ENCODE measurements around the gene UBE3C. TPM values are rescaled to one million over a fixed set of nuclear protein-coding genes. Genes with fewer than 3 reads are reported as not detected.

UBE3C gene
- total RNA-seq, 4 donors from 2014 or later = 70.9 to 107 (median 100) TPM

- Histone ChIP-seq H3K27me3 (peaks cover 31% of the 10 kb centered on the region), H3K36me3 (no peaks in the 10 kb centered on the region), H3K4me3 (no peak overlapping the region), H3K4me1 (no peaks in the 10 kb centered on the region), H3K27ac (no peak overlapping the region), H3K9me3 (peaks cover 0 to 19% (median 0%) of the 10 kb centered on the region in 3 donors)
- no peak for ATAC-seq
- 71 to 87% methylated on average over 1 to 5 of the region's 5 CpGs for WGBS, 2 donors (ENCODE audit: low coverage in 1 of 2)
- no peak for TF ChIP-seq POLR2A (IDR thresholded peaks at IDR 0.05)
- no peak for TF ChIP-seq EP300 (IDR thresholded peaks at IDR 0.05)
- TF ChIP-seq, protein P1, sequence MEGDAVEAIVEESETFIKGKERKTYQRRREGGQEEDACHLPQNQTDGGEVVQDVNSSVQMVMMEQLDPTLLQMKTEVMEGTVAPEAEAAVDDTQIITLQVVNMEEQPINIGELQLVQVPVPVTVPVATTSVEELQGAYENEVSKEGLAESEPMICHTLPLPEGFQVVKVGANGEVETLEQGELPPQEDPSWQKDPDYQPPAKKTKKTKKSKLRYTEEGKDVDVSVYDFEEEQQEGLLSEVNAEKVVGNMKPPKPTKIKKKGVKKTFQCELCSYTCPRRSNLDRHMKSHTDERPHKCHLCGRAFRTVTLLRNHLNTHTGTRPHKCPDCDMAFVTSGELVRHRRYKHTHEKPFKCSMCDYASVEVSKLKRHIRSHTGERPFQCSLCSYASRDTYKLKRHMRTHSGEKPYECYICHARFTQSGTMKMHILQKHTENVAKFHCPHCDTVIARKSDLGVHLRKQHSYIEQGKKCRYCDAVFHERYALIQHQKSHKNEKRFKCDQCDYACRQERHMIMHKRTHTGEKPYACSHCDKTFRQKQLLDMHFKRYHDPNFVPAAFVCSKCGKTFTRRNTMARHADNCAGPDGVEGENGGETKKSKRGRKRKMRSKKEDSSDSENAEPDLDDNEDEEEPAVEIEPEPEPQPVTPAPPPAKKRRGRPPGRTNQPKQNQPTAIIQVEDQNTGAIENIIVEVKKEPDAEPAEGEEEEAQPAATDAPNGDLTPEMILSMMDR (IDR thresholded peaks at IDR 0.05) = no peak
- TF ChIP-seq POLR2AphosphoS5 (IDR thresholded peaks at IDR 0.05) = no peak
Measured at GRCh38 chr7:157116762-157117161, 22.0 kb upstream of the UBE3C start.

DNA sequence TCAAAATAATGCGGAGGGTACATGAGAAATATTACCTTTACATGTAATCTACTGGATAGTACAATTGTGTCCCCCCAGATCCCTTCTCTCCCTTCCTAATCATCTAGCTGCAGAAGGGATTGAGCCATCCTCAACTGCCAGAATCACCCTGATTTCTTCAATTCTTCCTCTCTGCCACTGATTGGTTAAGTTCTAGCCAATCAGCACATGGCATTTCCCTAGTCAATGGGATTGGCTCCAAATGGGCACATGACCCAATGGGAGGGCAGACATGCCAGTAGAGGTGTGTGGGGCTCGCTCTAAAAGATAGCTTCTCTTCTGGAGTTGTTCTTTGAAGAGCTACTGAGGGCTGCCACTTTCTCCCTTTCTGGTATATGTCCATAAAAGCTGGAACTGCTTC, 20.9 kb upstream of the UBE3C start:
- H3K36me3 ChIP-seq = no peaks in the 10 kb centered on the region
- H3K27me3 ChIP-seq = peaks cover 22% of the 10 kb centered on the region
- TF ChIP-seq POLR2AphosphoS5 (IDR thresholded peaks at IDR 0.05) = no peak
- TF ChIP-seq, protein P1 (IDR thresholded peaks at IDR 0.05) = no peak
- TF ChIP-seq EP300 (IDR thresholded peaks at IDR 0.05) = no peak
- no peak for TF ChIP-seq POLR2A (IDR thresholded peaks at IDR 0.05)
- ATAC-seq = no peak
- H3K4me3 ChIP-seq = no peak overlapping the region
- 92 to 100% methylated on average over 1 to 2 of the region's 2 CpGs for WGBS, 2 donors (ENCODE audit: low coverage in 1 of 2)
- peaks cover 0 to 18% (median 0%) of the 10 kb centered on the region in 3 donors for H3K9me3 ChIP-seq
- H3K4me1 ChIP-seq = no peaks in the 10 kb centered on the region
- H3K27ac ChIP-seq = no peak overlapping the region

GRCh38 chr7:157120181-157120580, 18.5 kb upstream of the UBE3C start:
- TF ChIP-seq POLR2AphosphoS5 (IDR thresholded peaks at IDR 0.05) (no peak), POLR2A (IDR thresholded peaks at IDR 0.05) (no peak), EP300 (IDR thresholded peaks at IDR 0.05) (no peak)
- TF ChIP-seq, protein P1 (IDR thresholded peaks at IDR 0.05) = no peak
- ATAC-seq = no peak
- no peak overlapping the region for H3K27ac ChIP-seq
- H3K4me1 ChIP-seq = no peaks in the 10 kb centered on the region
- no peaks in the 10 kb centered on the region for H3K36me3 ChIP-seq
- peaks cover 0 to 18% (median 0%) of the 10 kb centered on the region in 3 donors for H3K9me3 ChIP-seq
- no peak overlapping the region for H3K4me3 ChIP-seq
- WGBS, 2 donors (ENCODE audit: low coverage in 1 of 2) = no CpG with 5 or more reads among the region's 14 CpGs
- peaks cover 22% of the 10 kb centered on the region for H3K27me3 ChIP-seq

- TF ChIP-seq, protein P1 (IDR thresholded peaks at IDR 0.05) = no peak
- TF ChIP-seq POLR2A (IDR thresholded peaks at IDR 0.05) = no peak
- no peak for TF ChIP-seq EP300 (IDR thresholded peaks at IDR 0.05)
- WGBS, 2 donors (ENCODE audit: low coverage in 1 of 2) = 77 to 93% methylated on average over 3 to 5 of the region's 18 CpGs
Measured at GRCh38 chr7:157121184-157121715, 17.5 kb upstream of the UBE3C start.

GRCh38 chr7:157122800-157123495, 15.8 kb upstream of the UBE3C start:
- no peaks in the 10 kb centered on the region for H3K36me3 ChIP-seq
- no peak overlapping the region for H3K4me3 ChIP-seq
- peaks cover 17% of the 10 kb centered on the region for H3K27me3 ChIP-seq
- H3K27ac ChIP-seq = no peak overlapping the region
- H3K4me1 ChIP-seq = no peaks in the 10 kb centered on the region
- no peak for ATAC-seq
- TF ChIP-seq POLR2AphosphoS5 (IDR thresholded peaks at IDR 0.05) (no peak), EP300 (IDR thresholded peaks at IDR 0.05) (no peak), POLR2A (IDR thresholded peaks at IDR 0.05) (no peak)
- TF ChIP-seq, protein P1 (IDR thresholded peaks at IDR 0.05) = no peak
- 94% methylated on average over 2 of the region's 12 CpGs; no CpG with 5 or more reads in 1 of the 2 donors for WGBS, 2 donors (ENCODE audit: low coverage in 1 of 2)
- H3K9me3 ChIP-seq = peaks cover 0 to 10% (median 0%) of the 10 kb centered on the region in 3 donors

More at GRCh38 chr7:157121184-157121715, 17.5 kb upstream of the UBE3C start:
- Histone ChIP-seq H3K4me1 (no peaks in the 10 kb centered on the region), H3K27me3 (peaks cover 27% of the 10 kb centered on the region), H3K4me3 (no peak overlapping the region), H3K36me3 (no peaks in the 10 kb centered on the region), H3K9me3 (peaks cover 0 to 18% (median 0%) of the 10 kb centered on the region in 3 donors), H3K27ac (no peak overlapping the region)
- ATAC-seq = no peak

Data from gastroesophageal sphincter (tissue), 4 donors.